Measurements from ENCODE around the gene DDI1.
"Not testable (repeated sequence)": the region's sequence is repeated elsewhere in the genome, so short reads cannot be mapped to it uniquely, and the experiment has no call there.

DDI1 gene

GRCh38 chr11:104043142-104043541 lies 6.7 kb downstream of the DDI1 start:
- no peak for DNase-seq

DNA sequence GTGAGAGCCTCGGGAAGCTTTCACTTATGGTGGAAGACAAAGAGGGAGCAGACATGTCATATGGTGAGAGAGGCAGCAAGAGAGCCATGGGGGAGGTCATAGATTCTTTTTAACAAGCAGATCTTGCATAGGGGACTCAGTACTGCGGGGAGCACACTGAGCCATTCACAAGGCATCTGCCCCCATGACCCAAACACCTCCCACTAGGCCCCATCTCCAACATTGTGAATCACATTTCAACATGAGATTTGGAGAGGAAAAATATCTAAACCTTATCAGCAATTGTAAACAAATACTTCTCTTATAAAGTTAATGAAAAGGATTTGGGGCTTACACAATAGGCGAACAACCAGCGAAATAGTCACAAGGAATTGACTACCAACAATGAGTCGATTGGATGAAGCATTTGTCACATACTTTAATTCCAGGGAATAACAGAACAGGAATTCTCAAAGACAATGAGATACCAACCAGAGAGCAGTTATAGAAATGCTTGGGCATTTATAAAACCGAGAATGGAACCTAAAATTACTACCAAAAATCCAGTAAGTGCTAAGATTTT lies 7.3 kb downstream of the DDI1 start:
- no peak for DNase-seq

- no peak for DNase-seq
Observed at GRCh38 chr11:104046331-104046730, 9.9 kb downstream of the DDI1 start.

DNA sequence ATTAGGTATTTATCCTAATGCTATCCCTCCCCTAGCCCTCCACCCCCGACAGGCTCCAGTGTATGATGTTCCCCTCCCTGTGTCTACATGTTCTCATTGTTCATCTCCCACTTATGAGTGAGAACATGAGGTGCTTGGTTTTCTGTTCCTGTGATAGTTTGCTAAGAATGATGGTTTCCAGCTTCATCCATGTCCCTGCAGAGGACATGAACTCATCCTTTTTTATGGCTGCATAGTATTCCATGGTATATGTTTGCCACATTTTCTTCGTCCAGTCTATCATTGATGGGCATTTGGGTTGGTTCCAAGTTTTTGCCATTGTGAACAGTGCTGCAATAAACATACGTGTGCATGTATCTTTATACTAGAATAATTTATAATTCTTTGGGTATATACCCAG lies 10.4 kb downstream of the DDI1 start:
- DNase-seq = not testable (repeated sequence)

DNA sequence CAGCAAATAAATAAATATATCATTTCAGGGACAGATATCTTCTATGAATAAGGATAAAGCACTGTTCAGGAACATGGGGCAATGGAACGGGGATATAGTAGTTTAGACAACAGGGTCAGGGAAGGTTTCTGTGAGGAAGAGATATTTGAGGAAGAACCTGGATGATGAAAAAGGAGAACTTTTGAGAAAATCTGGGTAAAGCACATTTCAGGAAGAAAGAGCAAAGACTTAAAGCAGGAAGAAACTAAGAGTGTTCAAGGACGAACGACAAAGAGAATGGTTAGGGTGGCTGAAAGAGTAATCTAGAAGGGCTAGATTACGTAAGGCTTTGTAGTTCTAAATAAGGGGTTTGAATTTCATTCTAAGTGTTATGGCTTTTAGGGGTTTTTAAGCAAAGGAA lies 12.7 kb downstream of the DDI1 start:
- no peak for DNase-seq

DNA sequence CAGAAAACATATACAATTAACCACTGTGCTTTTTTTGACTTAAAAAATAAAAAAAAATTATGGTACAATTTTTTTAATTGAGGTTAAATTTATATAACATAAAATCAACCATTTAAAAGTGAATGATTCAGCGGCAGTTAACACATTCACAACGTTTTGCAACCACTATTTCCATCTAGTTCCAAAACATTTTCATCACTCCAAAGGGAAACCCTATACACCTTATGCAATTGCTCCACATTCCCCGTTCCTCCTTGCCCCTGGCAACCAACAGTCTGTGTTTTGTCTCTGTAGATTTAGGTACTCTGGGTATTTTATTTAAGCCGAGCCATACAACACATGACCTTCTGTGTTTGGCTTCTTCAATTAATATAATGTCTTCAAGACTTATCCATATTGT lies 15.3 kb downstream of the DDI1 start:
- DNase-seq = no peak

DNA sequence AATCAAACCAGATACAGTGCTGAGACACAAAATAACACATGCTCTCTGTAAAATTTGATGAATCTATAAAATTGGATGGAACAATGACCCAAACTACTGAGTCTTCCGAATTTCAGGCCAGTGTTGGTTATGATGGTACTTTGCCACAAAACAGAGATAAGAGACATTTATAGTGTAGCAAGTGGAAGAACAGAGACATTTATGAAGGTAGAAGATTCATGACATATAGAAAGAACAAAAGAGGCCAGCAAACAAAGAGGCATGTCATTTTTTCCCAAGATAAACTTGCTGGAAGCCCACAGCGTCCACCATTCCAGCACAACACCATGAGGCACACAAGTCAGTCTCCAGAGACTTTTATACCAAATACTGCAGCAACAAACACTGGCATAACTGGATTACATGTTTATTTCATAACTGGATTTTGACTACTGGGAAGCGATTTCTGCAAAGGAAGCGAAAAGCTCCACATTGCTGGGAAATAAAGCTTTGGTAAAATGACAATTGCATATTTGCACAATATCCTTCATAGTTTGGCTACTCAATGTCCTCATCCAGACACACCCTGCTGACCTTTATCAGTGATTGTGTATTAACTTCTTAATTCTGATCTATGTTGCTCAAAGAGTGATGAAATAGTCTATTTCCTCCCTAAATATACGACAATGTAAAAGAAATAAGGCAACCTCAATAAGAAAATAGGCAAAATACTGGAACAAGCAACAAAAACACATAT lies 17.5 kb downstream of the DDI1 start:
- DNase-seq = no peak

DNA sequence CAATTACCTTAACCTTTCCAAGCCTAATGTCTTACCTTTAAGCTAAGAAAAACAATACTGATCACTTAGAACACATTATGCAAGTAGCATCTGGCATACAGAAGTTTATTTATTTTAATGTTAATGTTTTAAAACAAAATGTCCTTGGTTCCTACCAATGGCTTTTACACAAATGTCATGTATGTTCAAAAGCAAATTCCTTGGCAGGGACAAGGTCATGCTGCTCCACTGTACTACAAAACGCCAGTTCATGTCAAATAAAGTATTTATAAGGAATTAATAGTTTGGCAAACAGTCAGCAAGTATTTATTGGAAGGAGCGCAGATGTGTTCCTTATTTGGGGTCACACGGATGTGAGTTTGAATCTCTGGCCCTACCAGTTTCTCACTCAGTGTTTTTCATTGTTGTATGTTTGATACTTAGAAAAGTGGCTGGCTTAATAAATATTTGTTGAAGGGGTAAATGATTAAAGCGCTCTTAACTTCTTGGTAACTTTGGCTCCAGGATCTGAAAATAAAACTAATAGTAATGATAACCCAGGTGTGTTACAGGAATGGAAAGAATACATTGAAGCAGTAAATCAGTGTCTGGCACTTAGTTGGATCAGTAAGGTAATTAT lies 18.6 kb downstream of the DDI1 start:
- no peak for DNase-seq

GRCh38 chr11:104055596-104055995 lies 19.2 kb downstream of the DDI1 start:
- DNase-seq = no peak

GRCh38 chr11:104057908-104058307 lies 21.5 kb downstream of the DDI1 start:
- no peak for DNase-seq

GRCh38 chr11:104058680-104059079 lies 22.2 kb downstream of the DDI1 start:
- DNase-seq = no peak

DNA sequence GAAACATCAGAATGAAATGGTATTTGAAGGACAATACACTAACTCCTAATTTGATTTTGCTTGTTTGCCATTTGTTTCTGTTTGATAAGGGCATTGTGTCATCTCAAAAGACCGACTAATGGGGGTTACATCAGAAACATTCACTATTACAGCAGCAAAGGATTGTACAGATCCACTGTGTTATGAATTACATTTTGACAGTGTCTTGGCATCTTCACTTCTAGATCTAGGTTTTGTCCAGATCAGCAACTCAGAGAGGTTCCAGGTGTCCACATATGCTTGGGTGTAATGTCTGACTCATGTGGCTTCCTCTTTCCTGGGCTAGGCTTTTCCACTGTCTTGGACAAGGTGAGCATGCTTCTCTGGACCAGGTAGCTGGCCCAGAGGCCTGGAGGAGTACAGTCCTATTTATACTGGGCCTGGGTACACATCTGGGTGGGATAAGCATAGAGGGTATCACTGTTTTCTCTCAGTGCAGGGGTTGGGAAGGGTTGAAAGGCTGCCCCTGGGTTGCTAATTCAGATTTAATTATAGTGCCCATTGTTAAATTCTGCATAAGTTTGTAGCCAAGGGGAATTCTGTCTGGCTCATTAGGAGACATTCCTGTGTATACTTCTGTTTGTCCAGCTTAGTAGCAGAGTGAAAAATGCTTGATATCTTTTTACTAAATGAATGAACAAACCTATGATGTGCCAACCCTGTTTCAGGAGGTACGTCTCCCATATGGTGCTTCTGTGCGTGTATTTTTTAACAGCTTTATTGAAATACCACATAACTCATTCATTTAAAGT lies 23.8 kb downstream of the DDI1 start:
- no peak for DNase-seq

DNA sequence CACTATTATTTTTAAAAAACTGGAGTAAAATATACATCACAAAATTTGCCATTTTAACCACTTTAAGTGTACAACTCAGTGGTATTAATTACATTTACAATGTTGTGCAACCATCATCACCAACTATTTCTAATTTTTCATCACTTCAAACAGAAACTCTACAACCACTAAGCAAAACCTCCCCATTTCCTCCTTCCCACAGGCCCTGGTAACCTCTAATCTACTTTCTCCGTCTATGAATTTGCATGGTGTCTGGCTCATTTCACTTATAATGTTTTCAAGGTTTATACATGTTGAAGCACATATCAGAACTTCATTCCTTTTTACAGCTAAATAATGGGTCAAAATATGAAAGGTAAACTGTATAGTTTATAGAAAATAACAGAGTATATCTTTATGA lies 24.4 kb downstream of the DDI1 start:
- DNase-seq = no peak

GRCh38 chr11:104061853-104062521 lies 25.5 kb downstream of the DDI1 start:
- DNase-seq = no peak

- DNase-seq = no peak
Observed at GRCh38 chr11:104064034-104064630, 27.7 kb downstream of the DDI1 start.

DNA sequence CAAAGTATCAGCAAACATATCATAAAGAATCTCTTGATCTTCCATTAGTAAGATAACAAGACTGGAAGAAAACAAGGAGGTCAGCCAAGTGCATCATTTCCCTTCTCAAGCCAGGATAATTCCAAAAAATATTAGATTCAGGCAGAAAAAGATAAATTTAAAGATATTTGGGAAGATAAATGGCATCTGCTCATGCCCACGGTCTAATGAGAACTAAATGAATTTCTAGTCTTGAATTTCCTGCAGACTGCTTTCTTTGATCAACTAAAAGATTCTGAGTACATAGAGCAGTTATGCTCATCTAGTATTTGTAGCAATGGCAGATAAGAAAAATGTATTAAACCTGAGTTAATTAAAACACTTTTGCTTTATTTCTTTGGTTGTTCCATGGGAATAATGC lies 31.1 kb downstream of the DDI1 start:
- no peak for DNase-seq

GRCh38 chr11:104073950-104074705 lies 37.7 kb downstream of the DDI1 start:
- DNase-seq = no peak

- DNase-seq = no peak
Observed at GRCh38 chr11:104075091-104075490, 38.7 kb downstream of the DDI1 start.

GRCh38 chr11:104075706-104076105 lies 39.3 kb downstream of the DDI1 start:
- no peak for DNase-seq

DNA sequence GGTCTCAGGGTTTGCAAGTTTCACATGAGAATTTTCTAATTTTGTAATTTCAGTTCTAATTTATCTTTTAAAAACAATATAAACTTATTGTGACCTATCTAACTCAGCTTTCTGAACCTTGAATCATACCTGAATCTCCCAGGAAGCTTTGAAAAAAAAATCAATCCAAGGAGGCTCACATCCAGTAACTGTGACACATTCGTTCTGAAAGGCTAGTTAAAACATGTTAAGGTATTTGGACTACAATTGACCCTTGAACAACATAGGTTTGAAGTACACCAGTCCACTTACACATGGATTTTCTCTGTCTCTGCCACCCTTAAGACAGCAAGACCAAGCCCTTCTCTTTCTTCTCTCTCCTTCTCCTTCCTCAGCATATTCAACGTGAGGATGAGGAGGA lies 40.0 kb downstream of the DDI1 start:
- DNase-seq = no peak

DNA sequence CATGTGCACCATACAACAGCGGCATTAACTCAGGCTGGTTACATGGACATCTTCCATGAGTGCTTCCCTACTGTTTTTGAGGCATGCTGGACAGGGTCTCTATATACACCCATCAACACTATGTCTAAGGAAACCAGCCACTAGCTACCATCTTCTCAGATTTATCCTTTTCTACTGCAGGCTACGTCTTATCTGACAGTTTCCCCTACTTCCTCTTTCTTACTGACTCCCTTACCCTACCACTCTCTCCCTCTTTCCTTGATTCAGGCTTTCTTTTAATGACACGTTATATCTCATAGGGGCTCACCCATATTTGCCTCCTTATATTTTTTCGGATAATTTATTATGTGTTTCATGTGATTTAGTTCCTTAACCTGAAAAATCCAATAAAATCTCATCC lies 41.8 kb downstream of the DDI1 start:
- no peak for DNase-seq

DNA sequence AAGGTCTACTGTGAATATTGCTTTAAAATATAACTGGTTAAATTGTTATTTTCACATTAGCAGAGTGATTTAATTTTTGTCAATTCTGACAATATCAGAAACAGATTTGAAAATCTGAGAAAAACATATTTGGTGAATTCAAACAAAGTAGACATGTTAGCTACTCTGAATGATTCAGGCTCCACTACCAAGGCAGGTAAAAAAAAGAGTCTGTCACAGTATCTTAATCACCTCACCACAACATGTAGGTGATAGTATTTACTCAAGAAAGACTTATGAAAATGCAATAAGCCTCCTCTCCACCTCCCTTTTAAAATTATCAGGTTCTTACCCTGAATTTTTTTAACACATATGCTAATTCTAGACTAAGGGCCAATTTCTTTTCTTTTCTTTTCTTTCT lies 42.6 kb downstream of the DDI1 start:
- no peak for DNase-seq

All from stimulated activated CD4-positive, alpha-beta T cell treated with anti-CD3 and anti-CD28 coated beads, Interleukin-1b, Interleukin-23, amount 100 ng/mL, for 48 hours (primary cell).